SK-N-SH (cell line): Measurements from ENCODE around the gene C10orf90. TPM values are rescaled to one million over a fixed set of nuclear protein-coding genes. Genes with fewer than 3 reads are reported as not detected.

Experiments
- CTCF ChIA-PET: fragments of 300-600, 350-600 bp; formaldehyde crosslinking; extraction: SDS; loops from one replicate; lab custom pipeline; 2021; lab: Yijun Ruan, JAX
- POLR2A ChIA-PET: fragments of 350-600 bp; sonication (Branson Sonifier 250); formaldehyde crosslinking; extraction: SDS; loops from one replicate; lab custom pipeline; 2020; ENCODE audit warnings: antibody characterized with exemption, inconsistent platforms; lab: Yijun Ruan, JAX
- DNase-seq: peaks from one replicate; pipeline ENCODE4 v3.0.0; 2012
- H2AFZ ChIP-seq: fragments of 200-600 bp; sonication (generic); 2 replicates; pipeline ENCODE4 v1.8.1; 2016; ENCODE audit warnings: antibody characterized with exemption, mild to moderate bottlenecking, low read depth
- H3F3A ChIP-seq: fragments of 200-600 bp; sonication (generic); replicated peaks from 2 replicates; pipeline ENCODE3; 2016; ENCODE audit warnings: antibody characterized with exemption, mild to moderate bottlenecking; ENCODE audit not compliant: insufficient read depth
- H3K27ac ChIP-seq, 2 experiments: fragments of 200-500 bp in 1 of 2; fragments of 200-600 bp in 1 of 2; sonication (Bioruptor generic) in 1 of 2; sonication (generic), shearing (Covaris generic) in 1 of 2; 2 replicates each; pipeline versions ENCODE4 v1.5.1 to v1.6.1; 2014 to 2016; ENCODE audit warnings: low read depth in 2 of 2, inconsistent platforms in 1 of 2, low read length in 1 of 2, mild to moderate bottlenecking in 1 of 2, mixed read lengths in 1 of 2
- H3K27me3 ChIP-seq: fragments of 200-600 bp; sonication (generic), shearing (Covaris generic); 2 replicates; pipeline ENCODE4 v1.6.1; 2016; ENCODE audit warnings: mixed run types; ENCODE audit not compliant: insufficient read depth
- H3K36me3 ChIP-seq, 2 experiments: fragments of 200-500 bp in 1 of 2; fragments of 200-600 bp in 1 of 2; sonication (Bioruptor generic) in 1 of 2; sonication (generic) in 1 of 2; replicated peaks in 1 of 2; 2 replicates each; pipeline versions ENCODE3 to v1.5.1; 2014 to 2016; ENCODE audit warnings: low read length in 1 of 2, mild to moderate bottlenecking in 1 of 2; ENCODE audit not compliant: insufficient read depth in 2 of 2, control insufficient read depth in 1 of 2
- H3K4me1 ChIP-seq, 2 experiments: fragments of 200-500 bp in 1 of 2; fragments of 200-600 bp in 1 of 2; sonication (Bioruptor generic) in 1 of 2; sonication (generic), shearing (Covaris generic) in 1 of 2; 2 replicates each; pipeline versions ENCODE4 v1.5.1 to v1.6.1; 2014 to 2016; ENCODE audit warnings: low read depth in 1 of 2, low read length in 1 of 2, mixed run types in 1 of 2; ENCODE audit not compliant: insufficient read depth in 2 of 2, control insufficient read depth in 1 of 2
- H3K4me2 ChIP-seq: fragments of 200-600 bp; sonication (generic), shearing (Covaris generic); 2 replicates; pipeline ENCODE4 v1.6.1; 2017; ENCODE audit warnings: mixed run types
- H3K4me3 ChIP-seq, 2 experiments: fragments of 200-500 bp in 1 of 2; fragments of 200-600 bp in 1 of 2; sonication (Bioruptor generic) in 1 of 2; sonication (generic), shearing (Covaris generic) in 1 of 2; 2 replicates each; pipeline versions ENCODE4 v1.5.1 to v1.8.1; 2014 to 2016; ENCODE audit warnings: low read depth in 2 of 2, inconsistent platforms in 1 of 2, low read length in 1 of 2, mild to moderate bottlenecking in 1 of 2, mixed read lengths in 1 of 2, moderate library complexity in 1 of 2
- H3K79me2 ChIP-seq: fragments of 200-600 bp; sonication (generic); 2 replicates; pipeline ENCODE4 v1.8.1; 2017; ENCODE audit warnings: mild to moderate bottlenecking; ENCODE audit not compliant: insufficient read depth
- H3K9ac ChIP-seq: fragments of 200-600 bp; sonication (generic); 2 replicates; pipeline ENCODE4 v1.6.1; 2017; ENCODE audit warnings: mixed run types
- H3K9me2 ChIP-seq: fragments of 200-600 bp; sonication (generic); 2 replicates; pipeline ENCODE4 v1.6.1; 2017; ENCODE audit warnings: mixed run types
- H3K9me3 ChIP-seq: fragments of 200-600 bp; sonication (generic); 2 replicates; pipeline ENCODE4 v1.6.1; 2017; ENCODE audit warnings: mixed run types, mild to moderate bottlenecking, moderate library complexity
- H4K20me1 ChIP-seq: fragments of 200-600 bp; sonication (generic); 2 replicates; pipeline ENCODE4 v1.6.1; 2017; ENCODE audit warnings: mild to moderate bottlenecking, mixed run types; ENCODE audit not compliant: insufficient read depth
- ELF1 ChIP-seq: IDR thresholded peaks from 2 replicates; pipeline ENCODE4 v1.4.0; 2012
- EZH2phosphoT487 ChIP-seq: fragments of 200-600 bp; sonication (generic); IDR thresholded peaks from 2 replicates; pipeline ENCODE4 v1.6.1; 2017; ENCODE audit warnings: low read depth, mixed run types, mild to moderate bottlenecking, antibody characterized with exemption, moderate library complexity, borderline replicate concordance
- MXI1 ChIP-seq: IDR thresholded peaks from 2 replicates; pipeline ENCODE4 v1.6.1; 2012; ENCODE audit warnings: mild to moderate bottlenecking, low read depth, low read length, improper control_type of control experiment
- NRF1 ChIP-seq: IDR thresholded peaks from 2 replicates; pipeline ENCODE4 v1.6.1; 2012; ENCODE audit warnings: low read depth, mild to moderate bottlenecking, low read length
- RCOR1 ChIP-seq: fragments of 150-350 bp; IDR thresholded peaks from 2 replicates; pipeline ENCODE4 v1.6.1; 2017; ENCODE audit warnings: antibody characterized with exemption, low read length
- SIN3A ChIP-seq: IDR thresholded peaks from 2 replicates; pipeline ENCODE4 v1.6.1; 2012; ENCODE audit warnings: low read depth, mild to moderate bottlenecking, low read length, moderate library complexity, borderline replicate concordance
- TAF1 ChIP-seq: IDR thresholded peaks from 2 replicates; pipeline ENCODE4 v1.6.1; 2012; ENCODE audit warnings: low read depth, mild to moderate bottlenecking, low read length, moderate library complexity, borderline replicate concordance
- TCF12 ChIP-seq: IDR thresholded peaks from 2 replicates; pipeline ENCODE4 v1.4.0; 2012
- YY1 ChIP-seq: IDR thresholded peaks from 2 replicates; pipeline ENCODE4 v1.4.0; 2012; ENCODE audit warnings: low read depth, mild to moderate bottlenecking
- WGBS: methylation state at CpG from one replicate; pipeline ENCODE4 v1.1.6; 2017; ENCODE audit warnings: low lambda C conversion rate; 5-methylcytosine and 5-hydroxymethylcytosine counted together
- polyA plus RNA-seq, 3 experiments: library from polyadenylated mRNA; depleted of rRNA; stranded (reverse); fragments of >200 nt; gene quantifications; 2 replicates each; pipeline ENCODE4 v1.2.3, GENCODE V29; 2012
- TF ChIP-seq, protein P1 (sequence below): IDR thresholded peaks from 2 replicates; pipeline ENCODE4 v1.6.1; 2012; ENCODE audit warnings: mild to moderate bottlenecking, low read depth, low read length, moderate library complexity
- TF ChIP-seq, protein P2 (sequence below): IDR thresholded peaks from 2 replicates; pipeline ENCODE4 v1.4.0; 2012; ENCODE audit warnings: low read depth, borderline replicate concordance
- TF ChIP-seq, protein P3 (sequence below): IDR thresholded peaks from 2 replicates; pipeline ENCODE4; 2012

Gene C10orf90
- polyA plus RNA-seq, 1 of the 3 experiments (the other 2 are of a cell fraction), result 0.21 TPM

DNA sequence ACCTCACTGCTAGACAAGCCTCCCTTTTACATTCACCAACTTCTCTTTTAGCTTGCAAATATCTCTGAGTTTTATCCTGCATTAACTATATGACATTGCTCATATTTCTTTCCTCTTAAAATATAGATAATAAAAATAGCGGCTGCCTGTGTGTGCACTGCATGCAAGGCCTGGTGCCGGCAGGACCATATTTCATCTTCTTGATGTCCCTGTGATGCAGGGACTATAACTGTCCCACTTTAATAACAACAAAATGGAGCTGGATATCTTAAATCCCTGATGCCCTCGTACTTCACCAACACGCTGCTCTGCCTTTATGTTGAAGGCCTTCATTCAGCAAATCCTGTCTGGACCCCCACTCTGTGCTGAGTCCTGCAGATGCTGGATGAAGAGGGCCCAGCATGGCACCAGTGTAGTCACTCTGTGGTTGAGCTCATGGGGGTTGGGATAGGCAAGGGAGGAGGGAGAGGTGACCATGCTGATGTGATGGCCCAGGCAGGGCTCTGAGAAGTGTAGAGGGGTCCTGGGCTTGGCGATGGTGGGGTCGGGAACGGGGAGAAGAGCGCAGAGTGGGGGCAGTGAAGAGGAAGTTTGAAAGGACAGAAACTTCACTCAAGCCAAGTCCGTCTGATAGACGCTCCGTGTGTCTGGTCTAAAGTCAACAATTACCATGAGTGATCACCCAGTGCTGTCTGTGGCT, 40.4 kb downstream of the C10orf90 start:
- TF ChIP-seq SIN3A, result no peak
- TF ChIP-seq TAF1, result no peak
- no peak for TF ChIP-seq NRF1
- TF ChIP-seq EZH2phosphoT487, result no peak
- TF ChIP-seq ELF1, result no peak
- ChIA-PET POLR2A (no interaction called here), CTCF (interaction anchor here (0.5 to 1.6 kb wide), 2 partner anchors 21 to 1341 kb away, joined by 3 to 6 read pairs; no protein-coding TSS in a partner anchor)
- Histone ChIP-seq H3K27ac (no peak overlapping the region), H3K4me1 (no peaks in the 10 kb centered on the region), H3F3A (no peaks in the 10 kb centered on the region), H3K9ac (no peak overlapping the region), H3K4me3 (no peak overlapping the region), H4K20me1 (no peaks in the 10 kb centered on the region), H3K79me2 (no peaks in the 10 kb centered on the region), H3K27me3 (no peaks in the 10 kb centered on the region; the same call in 1 of the 2 replicates), H3K4me2 (no peak overlapping the region), H2AFZ (no peak overlapping the region), H3K36me3 (no peaks in the 10 kb centered on the region), H3K9me2 (no peaks in the 10 kb centered on the region), H3K9me3 (no peaks in the 10 kb centered on the region)
- no peak for DNase-seq
- 39% methylated on average over 11 of the region's 11 CpGs for WGBS

DNA sequence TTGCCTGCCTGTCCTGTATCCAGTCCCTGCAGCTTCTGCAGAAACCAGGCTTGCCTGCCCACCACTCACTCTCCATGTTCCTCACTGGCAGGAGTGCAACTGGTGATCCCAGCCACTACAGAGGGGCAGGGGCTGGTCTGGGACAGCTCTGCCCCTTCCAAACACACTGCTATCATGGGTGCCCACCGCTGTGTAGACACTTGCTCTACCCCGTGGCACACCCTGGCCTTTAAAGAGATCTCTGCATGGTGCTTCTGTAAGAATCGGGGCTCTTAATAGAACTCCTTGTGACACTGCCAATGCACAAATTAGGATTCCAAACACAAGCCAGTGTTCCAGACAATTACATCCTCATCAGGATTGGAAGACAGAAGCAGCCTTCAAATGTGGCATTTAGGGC, 41.7 kb downstream of the C10orf90 start:
- Histone ChIP-seq H3K79me2 (no peaks in the 10 kb centered on the region), H3K4me1 (no peaks in the 10 kb centered on the region), H2AFZ (no peak overlapping the region), H3K9me2 (no peaks in the 10 kb centered on the region), H3K9me3 (no peaks in the 10 kb centered on the region), H4K20me1 (no peaks in the 10 kb centered on the region), H3K36me3 (no peaks in the 10 kb centered on the region), H3K4me3 (no peak overlapping the region), H3K9ac (no peak overlapping the region), H3K27me3 (no peaks in the 10 kb centered on the region; the same call in 1 of the 2 replicates), H3F3A (no peaks in the 10 kb centered on the region), H3K27ac (no peak overlapping the region), H3K4me2 (no peak overlapping the region)
- CTCF ChIA-PET, result interaction anchor here (1.6 kb wide), 1 partner anchor 22 kb away, joined by 6 read pairs; no protein-coding TSS in a partner anchor
- POLR2A ChIA-PET, result no interaction called here
- 25% methylated on average over 3 of the region's 3 CpGs for WGBS
- no peak for DNase-seq
- TF ChIP-seq, protein P1, sequence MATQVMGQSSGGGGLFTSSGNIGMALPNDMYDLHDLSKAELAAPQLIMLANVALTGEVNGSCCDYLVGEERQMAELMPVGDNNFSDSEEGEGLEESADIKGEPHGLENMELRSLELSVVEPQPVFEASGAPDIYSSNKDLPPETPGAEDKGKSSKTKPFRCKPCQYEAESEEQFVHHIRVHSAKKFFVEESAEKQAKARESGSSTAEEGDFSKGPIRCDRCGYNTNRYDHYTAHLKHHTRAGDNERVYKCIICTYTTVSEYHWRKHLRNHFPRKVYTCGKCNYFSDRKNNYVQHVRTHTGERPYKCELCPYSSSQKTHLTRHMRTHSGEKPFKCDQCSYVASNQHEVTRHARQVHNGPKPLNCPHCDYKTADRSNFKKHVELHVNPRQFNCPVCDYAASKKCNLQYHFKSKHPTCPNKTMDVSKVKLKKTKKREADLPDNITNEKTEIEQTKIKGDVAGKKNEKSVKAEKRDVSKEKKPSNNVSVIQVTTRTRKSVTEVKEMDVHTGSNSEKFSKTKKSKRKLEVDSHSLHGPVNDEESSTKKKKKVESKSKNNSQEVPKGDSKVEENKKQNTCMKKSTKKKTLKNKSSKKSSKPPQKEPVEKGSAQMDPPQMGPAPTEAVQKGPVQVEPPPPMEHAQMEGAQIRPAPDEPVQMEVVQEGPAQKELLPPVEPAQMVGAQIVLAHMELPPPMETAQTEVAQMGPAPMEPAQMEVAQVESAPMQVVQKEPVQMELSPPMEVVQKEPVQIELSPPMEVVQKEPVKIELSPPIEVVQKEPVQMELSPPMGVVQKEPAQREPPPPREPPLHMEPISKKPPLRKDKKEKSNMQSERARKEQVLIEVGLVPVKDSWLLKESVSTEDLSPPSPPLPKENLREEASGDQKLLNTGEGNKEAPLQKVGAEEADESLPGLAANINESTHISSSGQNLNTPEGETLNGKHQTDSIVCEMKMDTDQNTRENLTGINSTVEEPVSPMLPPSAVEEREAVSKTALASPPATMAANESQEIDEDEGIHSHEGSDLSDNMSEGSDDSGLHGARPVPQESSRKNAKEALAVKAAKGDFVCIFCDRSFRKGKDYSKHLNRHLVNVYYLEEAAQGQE, result no peak
- no peak for TF ChIP-seq RCOR1
- TF ChIP-seq, protein P2, sequence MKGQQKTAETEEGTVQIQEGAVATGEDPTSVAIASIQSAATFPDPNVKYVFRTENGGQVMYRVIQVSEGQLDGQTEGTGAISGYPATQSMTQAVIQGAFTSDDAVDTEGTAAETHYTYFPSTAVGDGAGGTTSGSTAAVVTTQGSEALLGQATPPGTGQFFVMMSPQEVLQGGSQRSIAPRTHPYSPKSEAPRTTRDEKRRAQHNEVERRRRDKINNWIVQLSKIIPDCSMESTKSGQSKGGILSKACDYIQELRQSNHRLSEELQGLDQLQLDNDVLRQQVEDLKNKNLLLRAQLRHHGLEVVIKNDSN, result no peak
- TF ChIP-seq, protein P3, sequence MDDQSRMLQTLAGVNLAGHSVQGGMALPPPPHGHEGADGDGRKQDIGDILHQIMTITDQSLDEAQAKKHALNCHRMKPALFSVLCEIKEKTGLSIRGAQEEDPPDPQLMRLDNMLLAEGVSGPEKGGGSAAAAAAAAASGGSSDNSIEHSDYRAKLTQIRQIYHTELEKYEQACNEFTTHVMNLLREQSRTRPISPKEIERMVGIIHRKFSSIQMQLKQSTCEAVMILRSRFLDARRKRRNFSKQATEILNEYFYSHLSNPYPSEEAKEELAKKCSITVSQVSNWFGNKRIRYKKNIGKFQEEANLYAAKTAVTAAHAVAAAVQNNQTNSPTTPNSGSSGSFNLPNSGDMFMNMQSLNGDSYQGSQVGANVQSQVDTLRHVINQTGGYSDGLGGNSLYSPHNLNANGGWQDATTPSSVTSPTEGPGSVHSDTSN, result no peak
- TF ChIP-seq TCF12, result no peak
- TF ChIP-seq YY1, result no peak
- TF ChIP-seq MXI1, result no peak
